ENCODE measurements around the gene HOXD10.

HOXD10 gene

DNA sequence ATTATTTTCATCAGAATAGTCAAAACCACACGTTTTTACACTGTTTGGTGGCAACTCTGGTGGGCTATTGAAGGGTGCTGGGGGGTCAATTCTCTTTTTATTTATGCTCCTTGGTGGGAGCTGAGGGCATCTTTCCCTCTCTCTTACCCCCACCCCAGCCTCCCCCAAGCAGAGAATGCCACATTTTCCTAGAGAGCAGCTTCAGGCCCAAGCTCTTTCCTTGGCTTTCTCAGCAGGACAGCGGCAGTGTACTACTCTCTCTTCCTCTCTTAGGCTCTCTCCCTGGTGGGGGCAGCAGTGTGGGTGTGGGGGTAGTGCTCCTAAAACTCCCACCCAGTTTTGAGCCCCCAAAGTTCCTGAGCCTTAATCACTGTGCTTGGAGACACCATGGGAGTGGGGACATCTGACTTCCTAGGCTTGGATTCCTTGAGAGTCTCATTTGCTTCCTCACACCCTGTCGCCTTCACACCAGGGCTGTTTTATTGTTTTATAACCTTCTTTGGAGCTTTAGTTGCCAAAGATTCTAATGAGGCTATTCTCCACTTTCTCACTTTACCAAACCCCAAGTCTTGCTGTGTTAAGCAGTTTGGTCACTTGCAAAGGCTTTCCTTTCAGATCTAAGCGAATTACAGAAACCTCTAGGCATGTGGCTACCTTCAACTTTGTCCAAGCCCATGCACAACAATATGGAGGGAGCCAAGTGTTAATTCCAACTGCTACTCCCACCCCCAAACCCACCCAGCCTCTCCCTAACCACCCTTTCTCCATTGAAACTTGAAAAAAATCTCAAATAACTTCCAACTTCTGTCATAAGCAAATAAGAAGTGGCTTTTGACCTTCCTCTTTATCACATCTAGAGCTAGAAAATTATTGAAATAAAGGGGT lies 28.7 kb downstream of the HOXD10 start:
- Histone ChIP-seq H3K36me3 (ENCODE audit: control insufficient read depth, insufficient read depth, low read length) (no peaks in the 10 kb centered on the region), H3K4me1 (ENCODE audit: control insufficient read depth, insufficient read depth, low read length, poor library complexity, severe bottlenecking) (no peaks in the 10 kb centered on the region), H3K27ac (ENCODE audit: low read depth, low read length, severe bottlenecking) (no peak overlapping the region), H3K9me3 (ENCODE audit: control insufficient read depth, low read length) (no peaks in the 10 kb centered on the region), H3K4me3 (ENCODE audit: extremely low read depth, insufficient read depth, low read length, poor library complexity, severe bottlenecking) (no peak overlapping the region)
- WGBS, 2 experiments (ENCODE audit: insufficient coverage in 2 of 2), result 20 to 45% methylated on average over 1 of the region's 4 CpGs

DNA sequence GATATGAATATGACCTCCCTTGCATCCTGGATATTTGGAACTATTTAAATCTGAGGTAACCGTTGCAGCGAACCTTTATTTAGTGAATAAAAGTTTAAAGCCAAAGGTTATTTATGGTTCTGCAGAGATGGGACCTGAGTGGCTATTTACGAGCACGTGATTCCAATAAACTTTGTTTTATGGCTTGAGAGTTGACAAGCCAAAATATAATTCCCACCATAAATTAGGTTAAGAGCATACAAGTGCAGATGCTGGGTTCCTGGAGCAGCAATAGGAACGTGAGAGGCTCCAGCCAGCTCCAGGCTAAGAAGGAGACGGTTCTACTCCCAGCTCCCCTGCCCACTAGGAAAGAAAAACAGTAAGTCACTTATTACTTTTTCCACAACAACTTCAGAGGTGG lies 29.5 kb downstream of the HOXD10 start:
- no peaks in the 10 kb centered on the region for H3K36me3 ChIP-seq (ENCODE audit: control insufficient read depth, insufficient read depth, low read length)
- no peak overlapping the region for H3K4me3 ChIP-seq (ENCODE audit: extremely low read depth, insufficient read depth, low read length, poor library complexity, severe bottlenecking)
- WGBS, 2 experiments (ENCODE audit: insufficient coverage in 2 of 2), result no CpG with 5 or more reads among the region's 6 CpGs
- H3K4me1 ChIP-seq (ENCODE audit: control insufficient read depth, insufficient read depth, low read length, poor library complexity, severe bottlenecking), result no peaks in the 10 kb centered on the region
- no peaks in the 10 kb centered on the region for H3K9me3 ChIP-seq (ENCODE audit: control insufficient read depth, low read length)
- H3K27ac ChIP-seq (ENCODE audit: low read depth, low read length, severe bottlenecking), result no peak overlapping the region

DNA sequence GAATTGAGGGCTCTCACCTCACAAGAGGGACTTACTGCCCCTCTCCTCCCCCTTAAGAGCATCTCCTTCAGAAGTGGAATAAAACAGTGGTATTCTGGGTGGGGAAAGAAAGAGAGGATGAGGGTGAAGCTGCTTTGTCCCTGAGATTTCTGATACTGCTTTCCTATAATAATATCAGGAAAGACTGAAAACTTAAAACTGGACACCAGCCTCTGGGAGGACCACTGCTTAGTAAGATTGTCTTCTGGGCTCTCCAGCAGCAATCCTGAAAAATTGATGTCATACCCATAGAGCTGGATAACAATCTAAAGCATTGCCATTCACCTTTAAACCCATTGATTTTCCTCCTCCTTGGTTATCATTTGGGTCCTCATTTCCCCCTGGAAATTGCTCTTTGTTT lies 30.1 kb downstream of the HOXD10 start:
- no peaks in the 10 kb centered on the region for H3K4me1 ChIP-seq (ENCODE audit: control insufficient read depth, insufficient read depth, low read length, poor library complexity, severe bottlenecking)
- no peaks in the 10 kb centered on the region for H3K9me3 ChIP-seq (ENCODE audit: control insufficient read depth, low read length)
- no peak overlapping the region for H3K27ac ChIP-seq (ENCODE audit: low read depth, low read length, severe bottlenecking)
- H3K36me3 ChIP-seq (ENCODE audit: control insufficient read depth, insufficient read depth, low read length), result no peaks in the 10 kb centered on the region
- no peak overlapping the region for H3K4me3 ChIP-seq (ENCODE audit: extremely low read depth, insufficient read depth, low read length, poor library complexity, severe bottlenecking)

DNA sequence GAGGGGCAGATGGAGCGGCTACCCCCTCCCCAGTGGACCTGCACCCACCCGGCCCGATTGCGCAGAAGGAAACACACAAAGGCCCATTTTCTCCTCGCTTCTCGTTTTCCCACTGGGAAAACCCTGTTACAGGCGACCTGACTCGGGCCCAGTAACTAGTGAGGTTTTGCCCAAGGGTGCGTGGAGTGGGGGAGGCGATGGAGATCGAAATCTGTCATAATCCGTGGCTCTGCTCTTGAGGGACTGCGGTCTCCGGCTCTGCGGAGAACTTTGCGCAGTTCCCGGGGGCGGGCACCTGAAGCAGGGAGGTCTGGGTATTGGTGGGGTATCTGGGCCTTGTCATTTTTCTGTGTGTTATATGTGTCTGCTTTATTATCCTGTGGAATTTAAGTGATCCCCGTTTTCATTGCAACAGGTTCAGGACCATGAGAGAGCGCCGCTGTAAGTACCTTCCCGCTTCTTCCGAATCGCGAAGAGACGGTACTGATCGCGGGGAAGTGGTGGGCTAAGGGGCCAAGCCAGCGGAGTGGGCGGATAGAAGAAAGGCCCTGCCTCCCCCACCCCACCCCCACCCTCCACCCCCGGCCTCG lies 30.7 kb downstream of the HOXD10 start:
- Histone ChIP-seq H3K9me3 (ENCODE audit: control insufficient read depth, low read length) (no peaks in the 10 kb centered on the region), H3K4me1 (ENCODE audit: control insufficient read depth, insufficient read depth, low read length, poor library complexity, severe bottlenecking) (no peaks in the 10 kb centered on the region), H3K36me3 (ENCODE audit: control insufficient read depth, insufficient read depth, low read length) (no peaks in the 10 kb centered on the region), H3K4me3 (ENCODE audit: extremely low read depth, insufficient read depth, low read length, poor library complexity, severe bottlenecking) (no peak overlapping the region), H3K27ac (ENCODE audit: low read depth, low read length, severe bottlenecking) (no peak overlapping the region)
- 8 to 12% methylated on average over 14 to 16 of the region's 32 CpGs for WGBS, 2 experiments (ENCODE audit: insufficient coverage in 2 of 2)

DNA sequence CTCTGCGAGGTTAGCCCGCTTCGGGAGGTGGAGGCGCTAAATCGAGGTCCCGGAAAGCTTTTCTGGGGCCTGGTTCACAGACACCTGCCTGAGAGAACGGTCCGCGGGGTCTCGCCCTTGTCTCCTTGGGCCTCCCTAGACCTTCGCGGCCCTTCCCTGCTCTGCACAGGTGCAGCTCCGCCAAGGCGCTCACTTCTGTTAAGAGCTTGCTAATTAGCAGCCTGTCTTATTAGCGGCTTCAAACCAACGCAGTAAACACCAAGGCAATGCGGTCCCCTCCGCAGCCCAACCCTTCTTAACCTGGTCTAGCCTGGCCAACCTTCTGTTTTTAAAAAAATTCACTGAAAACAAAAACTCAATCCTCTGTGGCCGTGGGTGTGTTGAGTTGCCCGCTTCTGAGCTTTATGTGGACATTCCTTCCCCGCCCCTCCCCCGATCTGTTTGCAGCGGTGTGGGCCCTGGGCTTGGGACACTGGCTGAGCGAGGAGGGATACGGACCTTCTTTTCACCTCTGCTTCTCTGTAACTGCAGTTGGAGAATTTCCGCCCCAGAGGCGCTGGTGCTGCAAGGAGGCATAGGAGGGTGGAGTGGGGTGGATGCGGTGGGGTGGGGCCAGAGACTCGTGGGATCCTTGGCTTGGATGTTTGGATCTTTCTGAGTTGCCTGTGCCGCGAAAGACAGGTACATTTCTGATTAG lies 31.4 kb downstream of the HOXD10 start:
- H3K9me3 ChIP-seq (ENCODE audit: control insufficient read depth, low read length), result no peaks in the 10 kb centered on the region
- H3K4me1 ChIP-seq (ENCODE audit: control insufficient read depth, insufficient read depth, low read length, poor library complexity, severe bottlenecking), result no peaks in the 10 kb centered on the region
- H3K27ac ChIP-seq (ENCODE audit: low read depth, low read length, severe bottlenecking), result no peak overlapping the region
- 3 to 5% methylated on average over 18 to 19 of the region's 31 CpGs for WGBS, 2 experiments (ENCODE audit: insufficient coverage in 2 of 2)
- H3K4me3 ChIP-seq (ENCODE audit: extremely low read depth, insufficient read depth, low read length, poor library complexity, severe bottlenecking), result no peak overlapping the region
- H3K36me3 ChIP-seq (ENCODE audit: control insufficient read depth, insufficient read depth, low read length), result no peaks in the 10 kb centered on the region

DNA sequence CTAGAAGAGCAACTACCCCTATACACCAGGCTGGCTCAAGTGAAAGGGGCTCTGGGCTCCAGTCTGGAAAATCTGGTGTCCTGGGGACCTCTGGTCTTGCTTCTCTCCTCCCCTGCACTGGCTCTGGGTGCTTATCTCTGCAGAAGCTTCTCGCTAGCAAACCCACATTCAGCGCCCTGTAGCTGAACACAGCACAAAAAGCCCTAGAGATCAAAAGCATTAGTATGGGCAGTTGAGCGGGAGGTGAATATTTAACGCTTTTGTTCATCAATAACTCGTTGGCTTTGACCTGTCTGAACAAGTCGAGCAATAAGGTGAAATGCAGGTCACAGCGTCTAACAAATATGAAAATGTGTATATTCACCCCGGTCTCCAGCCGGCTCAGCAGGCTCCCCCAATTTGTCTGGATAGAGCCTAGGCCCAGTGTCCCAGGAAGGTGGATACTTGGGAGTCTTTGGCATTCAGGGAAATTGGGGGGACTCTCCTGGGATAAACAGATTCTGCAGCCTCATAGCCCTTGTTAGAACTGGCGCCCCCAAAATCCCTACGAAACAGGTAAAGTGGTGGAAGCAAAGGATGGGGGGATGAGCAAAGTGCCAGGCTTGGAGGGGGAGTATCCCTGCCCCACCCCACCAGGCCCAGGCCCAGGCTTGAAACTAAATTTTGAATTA lies 32.3 kb downstream of the HOXD10 start:
- no peak overlapping the region for H3K4me3 ChIP-seq (ENCODE audit: extremely low read depth, insufficient read depth, low read length, poor library complexity, severe bottlenecking)
- H3K27ac ChIP-seq (ENCODE audit: low read depth, low read length, severe bottlenecking), result no peak overlapping the region
- no peaks in the 10 kb centered on the region for H3K36me3 ChIP-seq (ENCODE audit: control insufficient read depth, insufficient read depth, low read length)
- no peaks in the 10 kb centered on the region for H3K9me3 ChIP-seq (ENCODE audit: control insufficient read depth, low read length)
- 16 to 27% methylated on average over 8 to 9 of the region's 11 CpGs for WGBS, 2 experiments (ENCODE audit: insufficient coverage in 2 of 2)
- no peaks in the 10 kb centered on the region for H3K4me1 ChIP-seq (ENCODE audit: control insufficient read depth, insufficient read depth, low read length, poor library complexity, severe bottlenecking)

DNA sequence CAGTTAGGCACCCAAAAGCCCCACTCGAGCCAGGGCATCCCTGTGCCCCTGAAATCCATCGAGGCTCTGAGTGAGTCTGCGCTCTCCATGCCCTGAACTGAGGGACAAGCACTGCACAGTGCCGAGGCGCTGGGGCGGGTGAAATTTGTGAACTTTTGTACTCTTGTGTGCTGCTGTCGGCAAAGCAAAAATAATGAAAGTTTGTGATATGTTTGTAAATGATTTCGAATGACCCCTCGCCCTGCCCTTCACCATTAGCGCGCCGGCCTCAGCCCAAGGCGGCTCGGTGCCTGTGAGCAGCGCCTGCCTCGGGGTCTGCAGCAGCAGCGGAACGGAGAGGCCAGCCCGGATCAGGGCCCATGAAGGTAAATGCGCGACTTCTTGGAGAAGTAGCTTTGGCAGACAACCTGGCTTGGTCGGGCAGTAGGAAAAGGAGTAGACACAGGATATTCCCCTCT lies 32.9 kb downstream of the HOXD10 start:
- Histone ChIP-seq H3K27ac (ENCODE audit: low read depth, low read length, severe bottlenecking) (no peak overlapping the region), H3K4me3 (ENCODE audit: extremely low read depth, insufficient read depth, low read length, poor library complexity, severe bottlenecking) (no peak overlapping the region), H3K4me1 (ENCODE audit: control insufficient read depth, insufficient read depth, low read length, poor library complexity, severe bottlenecking) (no peaks in the 10 kb centered on the region), H3K36me3 (ENCODE audit: control insufficient read depth, insufficient read depth, low read length) (no peaks in the 10 kb centered on the region), H3K9me3 (ENCODE audit: control insufficient read depth, low read length) (no peaks in the 10 kb centered on the region)
- 8 to 10% methylated on average over 21 to 22 of the region's 22 CpGs for WGBS, 2 experiments (ENCODE audit: insufficient coverage in 2 of 2)

DNA sequence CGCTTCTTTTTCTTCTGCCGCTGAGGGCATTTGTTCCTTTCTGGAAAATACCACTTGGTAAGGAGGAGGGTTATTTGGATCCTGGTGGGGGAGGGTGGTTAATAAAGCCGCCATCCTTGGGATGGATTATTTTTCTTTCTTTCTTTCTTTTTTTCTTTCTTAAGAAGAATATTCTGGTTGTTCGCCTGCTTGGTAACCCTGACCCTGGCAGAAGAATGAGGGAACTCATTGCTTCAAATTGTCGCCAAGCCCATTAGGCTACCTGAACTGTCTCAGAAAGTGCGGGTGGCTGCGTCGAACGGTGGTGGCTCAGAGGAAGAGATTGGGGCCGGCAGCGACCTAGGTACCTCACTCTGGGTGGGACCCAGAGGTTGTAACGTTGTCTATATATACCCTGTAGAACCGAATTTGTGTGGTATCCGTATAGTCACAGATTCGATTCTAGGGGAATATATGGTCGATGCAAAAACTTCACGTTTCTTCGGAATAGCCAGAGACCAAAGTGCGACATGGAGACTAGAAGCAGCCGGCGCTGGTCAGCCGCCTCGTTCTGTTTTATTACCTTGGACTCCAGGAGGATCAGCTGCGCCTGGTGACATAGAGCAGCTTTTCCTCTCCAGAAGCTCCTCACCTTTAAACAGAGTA lies 33.5 kb downstream of the HOXD10 start:
- H3K4me3 ChIP-seq (ENCODE audit: extremely low read depth, insufficient read depth, low read length, poor library complexity, severe bottlenecking), result no peak overlapping the region
- H3K4me1 ChIP-seq (ENCODE audit: control insufficient read depth, insufficient read depth, low read length, poor library complexity, severe bottlenecking), result no peaks in the 10 kb centered on the region
- H3K27ac ChIP-seq (ENCODE audit: low read depth, low read length, severe bottlenecking), result no peak overlapping the region
- WGBS, 2 experiments (ENCODE audit: insufficient coverage in 2 of 2), result 11 to 14% methylated on average over 12 to 20 of the region's 24 CpGs
- H3K9me3 ChIP-seq (ENCODE audit: control insufficient read depth, low read length), result no peaks in the 10 kb centered on the region
- H3K36me3 ChIP-seq (ENCODE audit: control insufficient read depth, insufficient read depth, low read length), result no peaks in the 10 kb centered on the region

DNA sequence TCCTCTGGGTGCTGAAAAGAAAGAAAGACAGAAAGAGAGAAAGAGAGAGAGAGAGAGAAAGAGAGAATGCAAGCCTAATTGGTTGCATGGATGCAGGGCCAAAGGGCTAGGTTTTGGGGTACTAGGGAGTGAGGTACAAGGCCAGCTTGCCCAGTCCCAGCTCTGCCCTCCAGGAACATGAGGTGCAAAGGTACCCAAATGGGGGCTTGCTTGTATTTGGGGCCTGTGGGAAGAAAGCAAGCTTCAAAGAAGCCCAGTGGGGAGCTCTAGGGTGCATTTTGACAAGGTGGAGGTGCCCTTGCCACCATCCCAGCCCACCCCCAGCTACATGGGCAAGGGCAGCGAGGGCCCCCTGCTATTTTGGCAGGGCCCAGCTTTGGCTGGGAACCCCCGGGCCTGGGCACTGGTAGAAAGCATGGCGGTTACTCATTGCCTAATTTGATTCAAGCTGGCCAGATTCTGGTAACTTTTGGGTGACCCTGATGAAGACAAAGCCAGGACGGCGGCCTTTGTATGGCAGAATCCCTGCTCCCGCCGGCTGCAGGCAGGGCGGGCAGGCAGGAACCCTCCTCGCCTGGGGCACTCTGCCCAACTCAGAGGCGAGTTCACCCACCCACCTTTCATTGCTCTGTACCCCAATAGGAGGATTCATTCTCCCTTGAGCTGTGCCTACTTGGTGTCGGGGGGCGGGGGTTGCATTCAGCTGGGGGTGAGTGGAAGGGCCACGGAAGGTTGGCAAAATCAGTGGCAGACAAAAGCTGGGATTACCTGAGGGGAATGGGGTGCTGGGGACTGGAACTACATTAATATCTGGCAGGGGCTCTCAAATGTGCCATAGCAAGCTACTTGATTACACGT lies 34.2 kb downstream of the HOXD10 start:
- no peaks in the 10 kb centered on the region for H3K9me3 ChIP-seq (ENCODE audit: control insufficient read depth, low read length)
- H3K4me1 ChIP-seq (ENCODE audit: control insufficient read depth, insufficient read depth, low read length, poor library complexity, severe bottlenecking), result no peaks in the 10 kb centered on the region
- 18 to 19% methylated on average over 9 to 10 of the region's 14 CpGs for WGBS, 2 experiments (ENCODE audit: insufficient coverage in 2 of 2)
- H3K36me3 ChIP-seq (ENCODE audit: control insufficient read depth, insufficient read depth, low read length), result no peaks in the 10 kb centered on the region
- no peak overlapping the region for H3K27ac ChIP-seq (ENCODE audit: low read depth, low read length, severe bottlenecking)
- peak overlapping the region; percentile 0 for H3K4me3 ChIP-seq (ENCODE audit: extremely low read depth, insufficient read depth, low read length, poor library complexity, severe bottlenecking)

All from mesodermal cell (in vitro differentiated cells).